CD14-positive monocyte (primary cell): ENCODE measurements around the gene KIF13A. TPM values are rescaled to one million over a fixed set of nuclear protein-coding genes. Genes with fewer than 3 reads are reported as not detected.
"Not testable (repeated sequence)": the region's sequence is repeated elsewhere in the genome, so short reads cannot be mapped to it uniquely, and the experiment has no call there.

Source experiments
- DNase-seq, 3 donors: peaks; one replicate each; pipeline ENCODE4 v3.0.0-alpha.2; 2011 to 2022
- H2AFZ ChIP-seq: 2 replicates; pipeline ENCODE4 v1.6.0; 2012; ENCODE audit warnings: mild to moderate bottlenecking, low read depth, low read length, inconsistent platforms; ENCODE audit not compliant: insufficient read depth, poor library complexity, severe bottlenecking
- H3K27ac ChIP-seq, 2 donors: 1 replicate in 1 of 2; 2 replicates in 1 of 2; pipeline ENCODE4 v1.5.1; 2012 to 2013; ENCODE audit warnings: low read length in 2 of 2, control low read depth in 1 of 2, inconsistent platforms in 1 of 2, low read depth in 1 of 2, mild to moderate bottlenecking in 1 of 2
- H3K27me3 ChIP-seq, 2 donors: one replicate each; pipeline versions ENCODE4 v1.6.0 to v1.6.1; 2011 to 2013; ENCODE audit warnings: low read length in 2 of 2; ENCODE audit not compliant: control insufficient read depth in 2 of 2, insufficient read depth in 2 of 2
- H3K36me3 ChIP-seq, 2 donors: replicated peaks in 1 of 2; 1 replicate in 1 of 2; 2 replicates in 1 of 2; pipeline versions ENCODE4 v1.5.1 to v1.6.1; 2012 to 2013; ENCODE audit warnings: low read length in 2 of 2, control low read depth in 1 of 2, inconsistent platforms in 1 of 2, mild to moderate bottlenecking in 1 of 2; ENCODE audit not compliant: insufficient read depth in 2 of 2, control insufficient read depth in 1 of 2
- H3K4me1 ChIP-seq, 2 donors: 1 replicate in 1 of 2; 2 replicates in 1 of 2; pipeline versions ENCODE4 v1.5.1 to v1.6.1; 2012 to 2013; ENCODE audit warnings: low read length in 2 of 2, control low read depth in 1 of 2, inconsistent platforms in 1 of 2, mild to moderate bottlenecking in 1 of 2, moderate library complexity in 1 of 2; ENCODE audit not compliant: insufficient read depth in 2 of 2, control insufficient read depth in 1 of 2
- H3K4me2 ChIP-seq: replicated peaks from 2 replicates; pipeline ENCODE3; 2012; ENCODE audit warnings: low read length, moderate library complexity, mild to moderate bottlenecking; ENCODE audit not compliant: poor library complexity, severe bottlenecking; ENCODE audit errors: extremely low read depth
- H3K4me3 ChIP-seq, 3 experiments: fragments of 200-600 bp in 1 of 3; sonication (generic) in 1 of 3; replicated peaks in 1 of 3; 1 replicate in 2 of 3; 2 replicates in 1 of 3; pipeline ENCODE4 v1.5.1; 2011 to 2013; ENCODE audit warnings: low read length in 3 of 3, mild to moderate bottlenecking in 3 of 3, control low read depth in 2 of 3, low read depth in 2 of 3, inconsistent platforms in 1 of 3, moderate library complexity in 1 of 3
- H3K79me2 ChIP-seq: 2 replicates; pipeline ENCODE4 v1.6.0; 2012; ENCODE audit warnings: mild to moderate bottlenecking, control low read depth, inconsistent platforms, low read length, moderate library complexity; ENCODE audit not compliant: insufficient read depth
- H3K9ac ChIP-seq: 2 replicates; pipeline ENCODE4 v1.6.0; 2017; ENCODE audit warnings: low read length, mild to moderate bottlenecking; ENCODE audit not compliant: insufficient read depth, poor library complexity, severe bottlenecking
- H3K9me3 ChIP-seq, 2 donors: replicated peaks in 1 of 2; 1 replicate in 1 of 2; 2 replicates in 1 of 2; pipeline versions ENCODE4 v1.5.1 to v1.6.1; 2012 to 2013; ENCODE audit warnings: low read length in 2 of 2, control low read depth in 1 of 2; ENCODE audit not compliant: control insufficient read depth in 1 of 2, insufficient read depth in 1 of 2
- H4K20me1 ChIP-seq: 2 replicates; pipeline ENCODE4 v1.6.0; 2012; ENCODE audit warnings: mild to moderate bottlenecking, low read length, control low read depth, moderate library complexity; ENCODE audit not compliant: insufficient read depth
- H3K27ac Mint-ChIP-seq, 7 donors: one replicate each; pipeline ENCODE4 v1.8.0; 2020; ENCODE audit warnings: mild to moderate bottlenecking in 7 of 7, mixed read lengths in 7 of 7, moderate library complexity in 6 of 7, inconsistent platforms in 2 of 7
- H3K27me3 Mint-ChIP-seq, 3 donors: one replicate each; pipeline ENCODE4 v1.8.0; 2021 to 2022; ENCODE audit warnings: low read depth in 3 of 3, mild to moderate bottlenecking in 3 of 3, mixed read lengths in 3 of 3, moderate library complexity in 3 of 3, inconsistent platforms in 1 of 3
- H3K36me3 Mint-ChIP-seq, 2 donors: one replicate each; pipeline ENCODE4 v1.8.0; 2020; ENCODE audit warnings: mixed read lengths in 2 of 2, inconsistent platforms in 1 of 2, mild to moderate bottlenecking in 1 of 2
- H3K4me1 Mint-ChIP-seq: one replicate; pipeline ENCODE4 v1.8.0; 2020; ENCODE audit warnings: mild to moderate bottlenecking, mixed read lengths
- H3K4me3 Mint-ChIP-seq, 2 donors: one replicate each; pipeline ENCODE4 v1.8.0; 2020; ENCODE audit warnings: mild to moderate bottlenecking in 2 of 2, mixed read lengths in 2 of 2, moderate library complexity in 1 of 2
- H3K9me3 Mint-ChIP-seq, 7 donors: one replicate each; pipeline ENCODE4 v1.8.0; 2020 to 2022; ENCODE audit warnings: mixed read lengths in 7 of 7, mild to moderate bottlenecking in 6 of 7, moderate library complexity in 6 of 7, inconsistent platforms in 2 of 7
- CTCF ChIP-seq: fragments of 200-600 bp; IDR thresholded peaks from one replicate; pipeline ENCODE4 v1.8.0; 2022; ENCODE audit warnings: antibody characterized with exemption, mild to moderate bottlenecking
- WGBS: methylation state at CpG from one replicate; pipeline ENCODE4 v1.1.5; 2013; ENCODE audit warnings: missing lambda C conversion rate; ENCODE audit not compliant: insufficient coverage; 5-methylcytosine and 5-hydroxymethylcytosine counted together
- intact Hi-C, 2 donors: fragments of 100-400 bp; cut with micrococcal nuclease; formaldehyde crosslinking; loops; one replicate each; pipeline versions ENCODE4 v1.15.0 to v1.15.1; 2023
- polyA plus RNA-seq, 3 donors: library from polyadenylated mRNA; depleted of rRNA in 1 of 3; unstranded in 2 of 3; stranded (reverse) in 1 of 3; fragments of 300-500 nt in 2 of 3; fragments of >200 nt in 1 of 3; fragmentation: Illumina TruSeq in 2 of 3; gene quantifications; 1 replicate in 2 of 3; 2 replicates in 1 of 3; pipeline ENCODE4 v1.2.3, GENCODE V29; 2012 to 2021

Gene KIF13A
- polyA plus RNA-seq, 3 donors = 2.9 to 28.4 (median 6.0) TPM

GRCh38 chr6:17740559-17741220 lies 246.7 kb downstream of the KIF13A start:
- Histone ChIP-seq H3K4me1 (no peaks in the 10 kb centered on the region), H3K27ac (no peak overlapping the region), H2AFZ (no peak overlapping the region), H3K79me2 (no peaks in the 10 kb centered on the region), H3K4me2 (no peak overlapping the region), H3K27me3 (no peaks in the 10 kb centered on the region), H3K9ac (no peak overlapping the region), H3K36me3 (no peaks in the 10 kb centered on the region), H3K9me3 (peaks cover 13 to 24% of the 10 kb centered on the region in 2 donors), H3K4me3 (no peak overlapping the region), H4K20me1 (no peaks in the 10 kb centered on the region)
- Mint-ChIP-seq H3K27me3 (peaks cover 3 to 8% (median 4%) of the 10 kb centered on the region in 3 donors), H3K36me3 (no peaks in the 10 kb centered on the region), H3K9me3 (peaks cover 11 to 40% (median 29%) of the 10 kb centered on the region in 7 donors), H3K4me1 (peaks cover 7% of the 10 kb centered on the region), H3K4me3 (no peak overlapping the region), H3K27ac (peak overlapping the region in 1 of 7 donors; percentile 39)
- no peak for TF ChIP-seq CTCF
- intact Hi-C loops = no loop called here
- no peak for DNase-seq
- 84% methylated on average over 4 of the region's 5 CpGs for WGBS

GRCh38 chr6:17737704-17738252 lies 249.7 kb downstream of the KIF13A start:
- no peaks in the 10 kb centered on the region for H3K36me3 Mint-ChIP-seq
- no peak overlapping the region for H3K27ac Mint-ChIP-seq
- no peak overlapping the region for H3K4me2 ChIP-seq
- peaks cover 15 to 24% of the 10 kb centered on the region in 2 donors for H3K9me3 ChIP-seq
- no peak overlapping the region for H3K4me3 ChIP-seq
- no peaks in the 10 kb centered on the region for H3K36me3 ChIP-seq
- H3K4me1 ChIP-seq = no peaks in the 10 kb centered on the region
- no peaks in the 10 kb centered on the region for H3K27me3 ChIP-seq
- no peak for TF ChIP-seq CTCF
- no peak overlapping the region for H3K27ac ChIP-seq
- no peak overlapping the region for H2AFZ ChIP-seq
- H3K27me3 Mint-ChIP-seq = peaks cover 3 to 8% (median 3%) of the 10 kb centered on the region in 3 donors
- no peaks in the 10 kb centered on the region for H3K79me2 ChIP-seq
- no peak overlapping the region for H3K4me3 Mint-ChIP-seq
- H3K9ac ChIP-seq = no peak overlapping the region
- no CpG with 5 or more reads among the region's 1 CpG for WGBS
- DNase-seq = no peak
- intact Hi-C loops = no loop called here
- peaks cover 7% of the 10 kb centered on the region for H3K4me1 Mint-ChIP-seq
- peaks cover 13 to 37% (median 30%) of the 10 kb centered on the region in 7 donors for H3K9me3 Mint-ChIP-seq
- H4K20me1 ChIP-seq = no peaks in the 10 kb centered on the region

- peaks cover 13 to 37% (median 30%) of the 10 kb centered on the region in 7 donors for H3K9me3 Mint-ChIP-seq
- H3K36me3 Mint-ChIP-seq, H2AFZ ChIP-seq, H3K4me2 ChIP-seq, H3K4me1 ChIP-seq, H3K27me3 ChIP-seq, H3K79me2 ChIP-seq, H3K4me1 Mint-ChIP-seq, H3K27me3 Mint-ChIP-seq, H3K4me3 ChIP-seq, H3K36me3 ChIP-seq, H3K4me3 Mint-ChIP-seq, H3K27ac Mint-ChIP-seq, H3K9ac ChIP-seq, H3K27ac ChIP-seq, H4K20me1 ChIP-seq, intact Hi-C loops, DNase-seq: not testable (repeated sequence)
- peaks cover 15 to 24% of the 10 kb centered on the region in 2 donors for H3K9me3 ChIP-seq
- 100% methylated on average over 1 of the region's 27 CpGs for WGBS
These were observed 252.1 kb downstream of the KIF13A start for GRCh38 chr6:17735311-17735710.
